NCI-H82 treated with DMSO at 0.1 percent for 48 hours (cell line): ENCODE measurements around the gene CNOT8.
"Not testable (repeated sequence)": the region's sequence is repeated elsewhere in the genome, so short reads cannot be mapped to it uniquely, and the experiment has no call there.

ENCODE experiments used
- DNase-seq: peaks from one replicate; lab custom pipeline; 2025; ENCODE audit not compliant: unreplicated experiment; lab: John Stamatoyannopoulos, UW

The CNOT8 gene

DNA sequence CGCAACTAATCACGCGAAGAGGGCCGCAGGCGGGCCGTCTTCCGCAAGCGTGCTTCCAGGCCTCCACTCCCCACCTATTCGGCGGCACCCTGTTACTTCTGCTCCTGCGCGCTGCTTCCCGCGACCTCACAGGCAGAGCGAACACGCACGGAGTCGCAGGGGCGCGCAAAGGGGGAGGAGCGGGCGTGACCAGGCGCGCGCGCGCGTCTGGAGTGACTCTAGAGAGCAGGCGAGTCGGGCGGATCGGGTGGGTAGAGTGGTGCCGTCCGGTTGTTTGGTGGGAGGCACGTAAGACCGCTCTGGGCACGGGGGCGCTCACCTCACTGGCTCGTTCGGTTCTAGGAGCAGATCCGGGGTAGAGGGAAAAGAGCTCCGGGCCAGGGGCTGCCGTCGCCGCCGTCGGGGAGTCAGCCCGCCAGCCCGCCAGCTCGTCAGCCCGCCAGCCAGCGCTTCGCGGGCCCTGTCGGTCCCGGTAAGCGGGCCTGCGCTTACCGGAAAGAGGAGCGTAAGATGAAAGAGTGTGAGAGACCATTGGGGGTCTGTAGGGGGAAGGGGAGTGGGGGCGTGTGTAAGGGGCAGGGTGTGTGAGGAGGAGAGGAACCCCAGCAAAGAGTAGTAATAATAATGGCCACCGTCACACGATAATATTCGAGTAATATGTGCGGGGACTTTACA, at the start of gene CNOT8:
CNOT8 (plus strand) TSS at position 331 of the 675 bp plus-strand sequence. CDS start 4,652 bp downstream, outside the sequence.
- peak; percentile 89 for DNase-seq

DNA sequence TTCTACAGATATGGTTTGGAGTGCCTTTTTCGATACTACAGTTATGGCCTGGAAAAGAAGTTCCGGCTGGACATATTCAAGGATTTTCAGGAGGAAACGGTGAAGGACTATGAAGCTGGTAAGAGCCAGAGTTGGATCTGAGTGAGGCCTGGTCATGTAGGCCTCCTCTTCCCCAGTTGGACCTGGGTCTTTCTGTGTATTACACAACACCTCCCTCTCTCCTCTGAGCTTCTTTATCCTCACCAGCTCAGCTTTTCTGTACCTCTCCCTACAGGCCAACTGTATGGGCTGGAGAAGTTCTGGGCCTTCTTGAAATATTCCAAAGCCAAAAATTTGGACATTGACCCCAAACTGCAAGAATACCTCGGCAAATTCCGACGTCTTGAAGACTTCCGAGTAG, 47.2 kb upstream of the CNOT8 start:
- no peak for DNase-seq

GRCh38 chr5:154811653-154812465, 46.6 kb upstream of the CNOT8 start:
- DNase-seq, result no peak

GRCh38 chr5:154813158-154813557, 45.3 kb upstream of the CNOT8 start:
- no peak for DNase-seq

GRCh38 chr5:154813736-154814135, 44.7 kb upstream of the CNOT8 start:
- no peak for DNase-seq

GRCh38 chr5:154815025-154815424, 43.4 kb upstream of the CNOT8 start:
- DNase-seq, result no peak

DNA sequence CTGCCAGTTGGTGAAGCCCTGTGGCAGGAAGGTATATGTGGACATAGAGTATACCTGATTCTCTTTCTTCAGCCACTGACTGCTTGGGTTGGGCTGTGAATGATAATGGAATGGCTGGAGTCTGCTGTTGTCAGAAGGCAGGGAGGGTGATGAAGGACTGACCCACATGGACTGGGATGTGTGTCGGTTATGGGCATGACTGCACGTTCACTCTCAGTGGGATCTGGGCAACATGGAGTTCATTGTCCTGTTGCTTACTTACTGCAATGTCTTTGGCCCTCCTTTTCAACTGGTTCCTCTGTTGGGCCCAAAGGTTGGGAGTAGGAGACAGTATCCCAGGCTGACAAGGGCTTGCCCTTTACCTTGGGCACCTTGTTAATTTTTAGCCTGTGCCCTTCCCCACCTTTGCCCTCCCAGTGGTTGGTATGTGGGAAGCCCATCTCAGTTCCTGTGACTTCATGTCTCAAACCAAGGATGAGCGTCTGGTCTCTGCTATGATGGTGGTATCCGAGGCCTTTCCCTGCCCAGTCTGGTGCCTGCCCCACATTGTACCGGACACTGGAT, 42.7 kb upstream of the CNOT8 start:
- DNase-seq, result no peak

- no peak for DNase-seq
Measured at GRCh38 chr5:154816891-154817492, 41.4 kb upstream of the CNOT8 start.

DNA sequence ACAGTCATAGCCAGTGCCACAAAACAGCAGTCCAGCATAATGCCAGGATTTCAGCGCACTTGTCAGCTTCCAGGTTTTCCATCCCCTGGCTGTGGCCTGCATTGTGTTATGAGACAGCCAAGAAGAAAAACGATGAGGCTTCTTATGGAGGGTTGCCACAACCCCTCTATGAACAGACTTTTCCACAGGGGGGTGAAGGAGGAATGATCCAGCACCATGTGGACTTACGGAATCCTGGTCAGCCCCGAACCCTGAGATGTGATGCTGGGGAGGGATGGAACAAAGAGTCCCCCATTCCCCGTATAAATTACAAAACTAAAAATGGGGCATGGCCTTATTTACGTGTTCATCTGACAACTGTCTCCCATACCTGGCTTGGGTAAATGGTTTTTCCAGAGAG, 40.6 kb upstream of the CNOT8 start:
- DNase-seq, result no peak

DNA sequence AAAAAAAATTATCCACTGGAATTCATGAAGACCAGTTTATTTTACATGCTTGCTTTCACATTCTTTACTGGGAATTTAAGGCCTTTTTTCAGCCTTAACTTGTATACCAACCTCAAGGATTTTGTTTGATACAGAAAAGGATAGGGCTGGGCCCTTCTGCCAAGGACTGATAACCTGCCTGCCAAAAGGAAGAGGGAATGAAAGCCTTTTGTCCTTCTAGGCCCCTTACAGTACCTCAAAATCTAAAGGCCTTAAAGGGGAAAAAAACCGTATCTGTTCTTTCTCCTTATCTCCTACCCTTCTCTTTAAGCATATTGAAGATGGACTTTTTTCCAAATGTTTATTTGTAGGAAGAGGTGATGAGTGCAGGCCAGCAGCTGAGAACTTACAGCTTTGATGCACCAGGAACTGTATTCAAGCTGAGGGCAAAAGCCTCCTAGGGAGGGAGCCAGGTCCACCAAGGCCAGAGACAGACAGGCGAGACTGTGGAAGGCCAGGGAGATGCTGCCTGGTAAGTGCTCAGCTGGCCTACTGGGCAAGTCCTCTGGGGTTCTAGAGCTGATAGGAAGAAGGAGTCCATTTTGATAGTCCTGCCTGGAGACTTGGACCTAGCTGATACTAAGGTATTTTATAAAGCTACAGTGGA, 39.8 kb upstream of the CNOT8 start:
- no peak for DNase-seq

DNA sequence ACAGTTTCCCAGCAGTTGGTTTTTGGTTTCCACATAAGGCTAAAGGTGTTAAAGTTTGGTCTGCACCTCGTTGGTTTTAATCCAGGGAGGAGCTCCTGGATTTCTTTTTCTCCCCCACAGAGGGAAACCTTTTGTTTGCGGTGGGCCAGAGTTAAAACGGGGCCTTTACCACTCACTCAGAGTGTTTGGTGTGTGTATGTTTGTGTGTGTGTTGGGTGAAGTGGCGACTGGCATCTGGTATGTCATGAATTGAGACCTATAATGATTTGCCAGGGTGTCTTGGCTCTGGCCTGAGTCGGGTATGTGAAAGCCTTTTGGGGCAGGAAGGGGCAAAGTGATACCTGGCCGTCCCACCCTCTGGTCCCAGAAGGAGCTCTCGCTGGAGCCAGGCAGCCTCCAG, 38.9 kb upstream of the CNOT8 start:
- DNase-seq, result no peak

GRCh38 chr5:154820383-154820782, 38.0 kb upstream of the CNOT8 start:
- no peak for DNase-seq

DNA sequence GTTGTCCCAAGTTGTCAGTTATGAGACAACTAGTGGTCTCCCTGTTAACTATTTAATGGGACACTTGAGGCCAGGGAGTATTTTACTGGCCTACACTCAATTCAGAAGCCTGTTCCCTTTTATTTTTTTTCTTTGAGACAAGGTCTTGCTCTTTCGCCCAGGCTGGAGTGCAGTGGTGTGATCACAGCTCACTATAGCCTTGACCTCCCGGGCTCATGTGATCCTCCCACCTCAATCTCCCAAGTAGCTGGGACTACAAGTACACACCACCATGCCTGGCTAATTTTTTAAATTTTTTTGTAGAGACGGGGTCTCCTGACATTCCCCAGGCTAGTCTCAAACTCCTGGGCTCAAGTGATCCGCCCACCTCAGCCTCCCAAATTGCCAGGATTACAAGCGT, 35.5 kb upstream of the CNOT8 start:
- not testable (repeated sequence) for DNase-seq

DNA sequence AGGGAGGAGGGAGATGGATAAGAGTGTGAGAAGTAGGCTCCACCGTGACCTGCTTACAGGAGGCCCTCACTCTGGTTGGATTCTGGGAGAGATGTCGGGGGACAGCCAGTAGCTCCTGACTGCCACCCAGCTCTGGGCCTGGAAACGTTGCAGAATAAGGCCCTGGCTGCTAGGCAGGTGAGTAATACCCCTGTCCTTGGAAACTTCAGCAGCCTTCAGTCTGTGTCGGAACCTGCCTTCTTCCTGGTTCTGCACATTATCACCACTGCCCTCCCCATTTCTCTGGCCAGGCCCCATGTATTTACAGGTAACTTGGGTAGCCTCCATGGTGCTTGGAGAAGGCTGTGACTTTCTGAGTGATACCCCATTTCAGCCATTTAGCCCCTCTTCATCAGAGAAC, 34.8 kb upstream of the CNOT8 start:
- DNase-seq, result no peak

DNA sequence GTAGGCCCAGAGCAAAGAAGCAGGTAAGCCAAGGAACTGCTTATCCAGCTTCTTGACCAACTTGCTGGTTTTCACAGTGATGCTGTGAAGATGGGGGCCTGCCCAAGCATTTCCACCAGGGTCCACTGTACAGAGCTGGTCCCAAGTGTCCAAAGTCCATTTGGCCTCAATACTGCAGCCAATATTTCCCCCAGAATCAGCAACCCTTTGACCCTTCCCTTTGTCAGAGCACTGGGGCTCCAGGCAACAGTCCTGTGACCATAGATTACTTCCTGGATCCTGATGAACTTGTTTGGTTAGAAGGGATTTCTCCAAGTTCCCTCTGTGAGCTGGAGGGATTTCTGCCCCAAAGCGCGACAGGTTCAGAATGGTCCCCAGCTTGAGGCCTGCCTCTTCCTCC, 34.4 kb upstream of the CNOT8 start:
- no peak for DNase-seq

DNA sequence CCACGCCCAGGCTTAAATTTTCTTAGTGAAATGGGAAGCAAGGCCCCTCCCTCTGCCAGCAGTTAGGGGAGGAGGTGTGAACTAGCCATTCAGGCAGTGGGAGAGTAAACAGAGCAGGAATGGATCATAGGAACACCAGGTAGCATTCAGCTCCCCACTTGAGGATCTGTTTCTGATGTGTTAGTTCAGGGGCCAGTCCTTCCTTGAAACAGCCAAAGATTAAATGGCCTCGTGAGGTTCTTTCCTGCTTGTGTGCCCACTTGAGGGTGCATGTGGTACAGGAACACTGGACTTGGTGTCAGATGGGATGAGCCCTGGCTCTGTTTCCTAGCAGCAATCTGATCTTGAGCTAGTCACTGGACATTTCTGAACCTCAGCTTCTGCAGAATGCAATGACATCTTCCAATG, 29.2 kb upstream of the CNOT8 start:
- DNase-seq, result no peak

GRCh38 chr5:154829589-154830218, 28.7 kb upstream of the CNOT8 start:
- no peak for DNase-seq

DNA sequence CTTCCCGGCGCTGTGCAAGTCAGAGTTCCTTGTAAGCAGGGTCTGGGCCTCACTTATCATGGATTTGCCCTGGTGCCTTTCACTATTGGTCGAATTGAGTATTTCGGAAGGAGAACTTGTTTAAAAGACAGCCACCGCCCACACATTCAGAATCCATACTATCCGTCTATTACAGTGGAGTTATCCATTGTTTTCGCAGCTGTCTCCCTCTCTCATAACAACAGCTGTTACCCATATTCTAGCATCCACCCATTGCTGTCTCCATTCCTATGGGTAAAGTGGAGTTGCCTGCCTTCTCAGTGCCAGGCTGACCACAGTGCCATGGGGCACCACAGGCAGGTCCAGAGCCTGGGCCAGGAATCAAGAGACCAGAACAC, 28.2 kb upstream of the CNOT8 start:
- DNase-seq, result no peak

DNA sequence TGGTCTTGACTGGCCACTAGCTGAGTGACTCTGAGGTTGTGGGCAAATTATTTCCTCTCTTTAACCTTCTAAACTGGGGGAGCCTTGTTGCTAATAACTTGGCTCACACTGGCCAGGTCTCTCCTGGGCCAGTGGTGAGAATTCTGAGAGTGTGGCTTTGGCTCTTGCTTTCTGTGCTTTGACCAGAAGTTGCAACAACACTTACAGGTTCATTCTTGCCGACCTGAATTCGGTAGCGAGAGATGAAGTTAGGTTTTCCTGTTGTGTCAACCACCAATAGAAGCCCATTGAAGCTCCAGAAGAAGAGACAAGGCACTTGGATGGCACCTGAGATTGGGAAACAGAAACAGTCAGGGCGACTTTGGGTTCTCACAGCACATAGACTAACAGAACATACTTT, 27.8 kb upstream of the CNOT8 start:
- DNase-seq, result no peak

DNA sequence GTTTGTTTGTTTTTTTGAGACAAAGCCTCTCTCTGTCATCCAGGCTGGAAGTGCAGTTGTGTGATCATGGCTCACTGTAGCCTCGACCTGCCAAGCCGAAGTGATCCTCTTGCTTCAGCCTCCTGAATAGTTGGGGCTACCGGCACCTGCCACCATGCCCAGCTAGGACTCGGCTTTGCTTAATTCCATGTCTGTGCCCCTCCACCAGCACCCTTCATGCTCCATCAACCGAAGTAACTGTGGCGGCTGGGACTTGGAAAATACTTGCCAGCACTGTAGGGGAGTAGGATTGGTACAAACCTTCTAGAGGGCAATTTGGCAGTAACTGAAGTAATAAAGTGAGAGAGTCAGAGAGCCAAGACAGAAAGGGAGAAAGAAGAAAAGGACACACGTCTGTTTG, 27.0 kb upstream of the CNOT8 start:
- DNase-seq, result no peak

GRCh38 chr5:154832804-154833203, 25.6 kb upstream of the CNOT8 start:
- not testable (repeated sequence) for DNase-seq
